ENCODE measurements around the gene SNPH.

SNPH gene

GRCh38 chr20:1299522-1299921 is 33.4 kb downstream of the SNPH start:
- H3F3A ChIP-seq (ENCODE audit: control insufficient read depth, insufficient read depth) = peaks cover 2% of the 10 kb centered on the region; the same call in 1 of the 2 replicates
- H3K4me3 ChIP-seq (ENCODE audit: low read length) = no peak overlapping the region
- H3K79me2 ChIP-seq (ENCODE audit: control insufficient read depth, low read length) = no peaks in the 10 kb centered on the region
- no peaks in the 10 kb centered on the region for H3K9me2 ChIP-seq (replicated peaks; ENCODE audit: control insufficient read depth, low read length)
- no peaks in the 10 kb centered on the region for H3K4me1 ChIP-seq (ENCODE audit: control insufficient read depth, low read length)
- TF ChIP-seq, protein P1, sequence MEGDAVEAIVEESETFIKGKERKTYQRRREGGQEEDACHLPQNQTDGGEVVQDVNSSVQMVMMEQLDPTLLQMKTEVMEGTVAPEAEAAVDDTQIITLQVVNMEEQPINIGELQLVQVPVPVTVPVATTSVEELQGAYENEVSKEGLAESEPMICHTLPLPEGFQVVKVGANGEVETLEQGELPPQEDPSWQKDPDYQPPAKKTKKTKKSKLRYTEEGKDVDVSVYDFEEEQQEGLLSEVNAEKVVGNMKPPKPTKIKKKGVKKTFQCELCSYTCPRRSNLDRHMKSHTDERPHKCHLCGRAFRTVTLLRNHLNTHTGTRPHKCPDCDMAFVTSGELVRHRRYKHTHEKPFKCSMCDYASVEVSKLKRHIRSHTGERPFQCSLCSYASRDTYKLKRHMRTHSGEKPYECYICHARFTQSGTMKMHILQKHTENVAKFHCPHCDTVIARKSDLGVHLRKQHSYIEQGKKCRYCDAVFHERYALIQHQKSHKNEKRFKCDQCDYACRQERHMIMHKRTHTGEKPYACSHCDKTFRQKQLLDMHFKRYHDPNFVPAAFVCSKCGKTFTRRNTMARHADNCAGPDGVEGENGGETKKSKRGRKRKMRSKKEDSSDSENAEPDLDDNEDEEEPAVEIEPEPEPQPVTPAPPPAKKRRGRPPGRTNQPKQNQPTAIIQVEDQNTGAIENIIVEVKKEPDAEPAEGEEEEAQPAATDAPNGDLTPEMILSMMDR (IDR thresholded peaks at IDR 0.05; ENCODE audit: low read depth, low read length, poor library complexity, severe bottlenecking) = peak; percentile 60
- TF ChIP-seq EZH2phosphoT487 (IDR thresholded peaks at IDR 0.05; ENCODE audit: borderline replicate concordance, low read length) = no peak
- no peak overlapping the region for H3K4me2 ChIP-seq (ENCODE audit: low read length)
- no peaks in the 10 kb centered on the region for H4K20me1 ChIP-seq (ENCODE audit: control insufficient read depth, insufficient read depth, low read depth, low read length)
- no peaks in the 10 kb centered on the region for H3K9me3 ChIP-seq (ENCODE audit: control insufficient read depth, insufficient read depth, low read length)
- H3K36me3 ChIP-seq (ENCODE audit: control insufficient read depth, low read length) = no peaks in the 10 kb centered on the region
- no peaks in the 10 kb centered on the region for H3K27me3 ChIP-seq (ENCODE audit: control insufficient read depth, low read length)
- no peak overlapping the region for H3K27ac ChIP-seq (ENCODE audit: low read depth, low read length)

DNA sequence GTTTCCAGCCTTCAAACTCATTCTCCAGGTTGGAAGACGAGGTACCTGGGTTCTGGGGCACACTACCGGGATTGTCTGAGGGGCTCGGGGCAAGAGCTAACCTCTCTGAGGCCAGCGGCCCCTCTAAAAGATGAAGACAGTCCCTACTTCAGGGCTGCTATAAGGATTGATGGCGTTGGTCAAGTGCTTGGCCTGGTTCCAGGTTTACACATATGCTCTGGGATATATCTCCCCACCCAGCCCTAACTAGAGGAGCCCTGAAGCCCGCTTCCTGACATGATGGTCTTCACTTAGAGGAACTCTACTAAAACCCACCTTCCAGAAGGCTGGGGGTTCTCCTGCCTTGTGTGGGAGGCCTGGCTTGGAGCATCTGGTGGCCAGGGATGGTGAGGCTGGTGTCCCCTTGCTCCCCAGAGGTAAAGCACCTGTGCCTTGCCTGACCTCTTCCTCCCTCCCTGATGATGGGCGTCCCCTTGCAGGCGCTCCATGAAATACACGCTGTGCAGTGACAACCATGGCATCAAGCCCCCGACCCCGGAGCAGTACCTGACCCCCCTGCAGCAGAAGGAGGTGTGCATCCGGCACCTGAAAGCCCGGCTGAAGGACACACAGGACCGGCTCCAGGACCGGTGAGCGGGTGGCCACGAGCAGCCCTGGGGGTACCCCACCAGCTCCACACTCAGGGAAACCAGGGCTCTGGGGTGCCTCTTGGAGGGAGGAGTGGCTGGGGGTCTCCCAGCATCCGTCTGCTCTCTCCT is 34.2 kb downstream of the SNPH start:
- TF ChIP-seq, protein P1 (IDR thresholded peaks at IDR 0.05; ENCODE audit: low read depth, low read length, poor library complexity, severe bottlenecking) = no peak
- no peak for TF ChIP-seq EZH2phosphoT487 (IDR thresholded peaks at IDR 0.05; ENCODE audit: borderline replicate concordance, low read length)
- Histone ChIP-seq H3K4me1 (ENCODE audit: control insufficient read depth, low read length) (no peaks in the 10 kb centered on the region), H3K9me3 (ENCODE audit: control insufficient read depth, insufficient read depth, low read length) (no peaks in the 10 kb centered on the region), H3F3A (ENCODE audit: control insufficient read depth, insufficient read depth) (peaks cover 2% of the 10 kb centered on the region; the same call in 1 of the 2 replicates), H3K4me3 (ENCODE audit: low read length) (no peak overlapping the region), H3K4me2 (ENCODE audit: low read length) (no peak overlapping the region), H3K36me3 (ENCODE audit: control insufficient read depth, low read length) (no peaks in the 10 kb centered on the region), H3K27ac (ENCODE audit: low read depth, low read length) (no peak overlapping the region), H4K20me1 (ENCODE audit: control insufficient read depth, insufficient read depth, low read depth, low read length) (no peaks in the 10 kb centered on the region), H3K27me3 (ENCODE audit: control insufficient read depth, low read length) (no peaks in the 10 kb centered on the region), H3K79me2 (ENCODE audit: control insufficient read depth, low read length) (no peaks in the 10 kb centered on the region), H3K9me2 (replicated peaks; ENCODE audit: control insufficient read depth, low read length) (no peaks in the 10 kb centered on the region)

DNA sequence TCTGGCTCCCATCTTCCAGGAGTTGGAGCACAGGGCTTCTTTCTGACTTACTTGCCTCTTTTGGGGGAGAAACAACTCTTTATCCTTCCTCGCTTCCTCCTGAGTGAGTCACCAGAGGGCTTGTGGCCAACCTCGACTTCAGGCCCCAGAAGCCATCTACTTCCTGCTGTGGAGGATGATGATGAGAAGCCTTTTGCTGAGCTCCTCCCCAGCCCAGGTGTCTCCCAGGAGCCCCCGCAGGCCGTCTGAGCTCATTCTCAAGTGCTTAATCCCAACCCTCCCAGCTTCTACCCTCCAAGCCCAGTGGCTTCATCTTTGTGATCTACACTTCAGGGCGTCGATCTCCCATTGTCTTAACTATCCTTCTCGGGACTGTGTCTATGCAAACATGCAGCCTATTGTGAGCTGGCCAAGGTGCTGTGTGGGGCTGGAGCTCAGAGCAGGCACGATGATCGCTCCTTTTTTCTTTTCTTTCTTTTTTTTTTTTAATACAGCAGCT is 35.0 kb downstream of the SNPH start:
- Histone ChIP-seq H3F3A (ENCODE audit: control insufficient read depth, insufficient read depth) (peaks cover 2% of the 10 kb centered on the region; the same call in 1 of the 2 replicates), H3K4me2 (ENCODE audit: low read length) (no peak overlapping the region), H3K4me1 (ENCODE audit: control insufficient read depth, low read length) (no peaks in the 10 kb centered on the region), H3K27ac (ENCODE audit: low read depth, low read length) (no peak overlapping the region), H3K79me2 (ENCODE audit: control insufficient read depth, low read length) (no peaks in the 10 kb centered on the region), H3K9me2 (replicated peaks; ENCODE audit: control insufficient read depth, low read length) (no peaks in the 10 kb centered on the region), H3K4me3 (ENCODE audit: low read length) (no peak overlapping the region), H3K36me3 (ENCODE audit: control insufficient read depth, low read length) (no peaks in the 10 kb centered on the region), H3K27me3 (ENCODE audit: control insufficient read depth, low read length) (no peaks in the 10 kb centered on the region), H3K9me3 (ENCODE audit: control insufficient read depth, insufficient read depth, low read length) (no peaks in the 10 kb centered on the region), H4K20me1 (ENCODE audit: control insufficient read depth, insufficient read depth, low read depth, low read length) (no peaks in the 10 kb centered on the region)
- TF ChIP-seq, protein P1 (IDR thresholded peaks at IDR 0.05; ENCODE audit: low read depth, low read length, poor library complexity, severe bottlenecking) = no peak
- TF ChIP-seq EZH2phosphoT487 (IDR thresholded peaks at IDR 0.05; ENCODE audit: borderline replicate concordance, low read length) = no peak
